Measurements from ENCODE around the gene STX10.

DNA sequence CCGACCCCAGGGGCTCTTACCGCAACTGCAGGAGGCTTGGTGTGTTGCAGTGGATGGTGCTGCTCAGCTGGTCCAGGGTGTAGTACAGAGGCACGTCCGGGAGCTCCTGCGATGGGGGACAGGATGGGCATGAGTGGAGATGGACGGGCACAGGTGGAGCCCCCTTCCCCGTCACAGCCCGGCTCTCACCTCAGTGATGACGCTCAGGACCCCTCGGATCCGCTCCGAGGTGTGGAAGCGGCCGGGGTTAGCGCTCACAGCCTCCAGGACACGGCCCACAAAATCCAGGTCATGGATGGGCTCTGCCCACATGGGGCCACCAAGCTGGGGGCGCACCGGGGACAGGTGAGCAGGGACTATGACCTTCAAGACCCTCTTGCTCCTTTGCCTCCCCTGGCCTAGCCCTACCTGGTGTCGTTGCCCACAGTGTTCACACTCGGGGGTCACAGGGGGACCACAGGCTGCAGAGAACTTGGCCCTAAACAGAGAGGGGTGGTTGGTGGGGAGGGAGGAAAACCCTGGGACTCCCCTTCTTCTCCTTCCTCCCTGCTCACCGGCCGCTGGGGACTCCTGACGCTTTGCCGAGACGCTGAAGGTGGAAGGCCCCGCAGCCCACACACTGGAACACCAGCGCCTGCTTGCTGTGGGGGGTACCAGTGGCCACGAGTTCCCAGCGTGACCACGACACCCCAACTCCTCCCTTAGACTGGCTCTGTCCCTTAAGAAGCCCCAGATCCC lies 40.6 kb downstream of the STX10 start:
- TF ChIP-seq, protein P1, sequence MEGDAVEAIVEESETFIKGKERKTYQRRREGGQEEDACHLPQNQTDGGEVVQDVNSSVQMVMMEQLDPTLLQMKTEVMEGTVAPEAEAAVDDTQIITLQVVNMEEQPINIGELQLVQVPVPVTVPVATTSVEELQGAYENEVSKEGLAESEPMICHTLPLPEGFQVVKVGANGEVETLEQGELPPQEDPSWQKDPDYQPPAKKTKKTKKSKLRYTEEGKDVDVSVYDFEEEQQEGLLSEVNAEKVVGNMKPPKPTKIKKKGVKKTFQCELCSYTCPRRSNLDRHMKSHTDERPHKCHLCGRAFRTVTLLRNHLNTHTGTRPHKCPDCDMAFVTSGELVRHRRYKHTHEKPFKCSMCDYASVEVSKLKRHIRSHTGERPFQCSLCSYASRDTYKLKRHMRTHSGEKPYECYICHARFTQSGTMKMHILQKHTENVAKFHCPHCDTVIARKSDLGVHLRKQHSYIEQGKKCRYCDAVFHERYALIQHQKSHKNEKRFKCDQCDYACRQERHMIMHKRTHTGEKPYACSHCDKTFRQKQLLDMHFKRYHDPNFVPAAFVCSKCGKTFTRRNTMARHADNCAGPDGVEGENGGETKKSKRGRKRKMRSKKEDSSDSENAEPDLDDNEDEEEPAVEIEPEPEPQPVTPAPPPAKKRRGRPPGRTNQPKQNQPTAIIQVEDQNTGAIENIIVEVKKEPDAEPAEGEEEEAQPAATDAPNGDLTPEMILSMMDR (IDR thresholded peaks at IDR 0.05): no peak
- TF ChIP-seq EP300 (IDR thresholded peaks at IDR 0.05): no peak
- no peak for TF ChIP-seq POLR2A (IDR thresholded peaks at IDR 0.05)
